Fibroblast of the aortic adventitia (primary cell): Measurements from ENCODE around the gene DUS1L. TPM values are rescaled to one million over a fixed set of nuclear protein-coding genes. Genes with fewer than 3 reads are reported as not detected.
A peak's percentile ranks its signal among the peaks of the same experiment; 100 is the strongest.

ENCODE experiments used
- DNase-seq: peaks from one replicate; pipeline ENCODE4 v3.0.0-alpha.2; 2010; ENCODE audit warnings: low read depth
- H3K4me3 ChIP-seq: 2 replicates; pipeline ENCODE4 v1.5.1; 2011; ENCODE audit warnings: low read depth, mild to moderate bottlenecking, control low read depth, low read length, moderate library complexity
- CTCF ChIP-seq: IDR thresholded peaks from 2 replicates; pipeline ENCODE4 v1.5.1; 2011; ENCODE audit warnings: mild to moderate bottlenecking, low read length, control low read depth, inconsistent platforms; ENCODE audit not compliant: insufficient read depth
- total RNA-seq: library from RNA; depleted of rRNA; stranded (reverse); fragments of >200 nt; gene quantifications from 2 replicates; pipeline ENCODE4 v1.2.3, GENCODE V29; 2012; ENCODE audit warnings: low replicate concordance

The DUS1L gene
- total RNA-seq, 1 donor = 33.8 TPM

GRCh38 chr17:82022310-82022980, 43.2 kb downstream of the DUS1L start, which contains the start of gene CENPX:
Gene CENPX, minus strand, starts transcription at chr17:82022878. Its CDS starts 17 bp downstream, at chr17:82022861.
- no peak for DNase-seq
- TF ChIP-seq CTCF = no peak
- H3K4me3 ChIP-seq = peak within 1 kb of the TSS; percentile 86

- no peak for DNase-seq
- peak overlapping the region; percentile 86 for H3K4me3 ChIP-seq
- no peak for TF ChIP-seq CTCF
These were observed 43.7 kb downstream of the DUS1L start for GRCh38 chr17:82021900-82022309.

GRCh38 chr17:82021107-82021899, 44.3 kb downstream of the DUS1L start:
- H3K4me3 ChIP-seq = peak overlapping the region; percentile 86
- TF ChIP-seq CTCF = peak; percentile 82

GRCh38 chr17:82020572-82021106, 45.0 kb downstream of the DUS1L start:
- DNase-seq = no peak
- TF ChIP-seq CTCF = no peak
- no peak overlapping the region for H3K4me3 ChIP-seq

More at GRCh38 chr17:82021107-82021899, 44.3 kb downstream of the DUS1L start:
- DNase-seq = peak; percentile 80

GRCh38 chr17:82019690-82020571, 45.7 kb downstream of the DUS1L start:
- DNase-seq = peak; percentile 30
- TF ChIP-seq CTCF = peak; percentile 75
- no peak overlapping the region for H3K4me3 ChIP-seq
